ENCODE data around the gene ASTN2.

- no peak for TF ChIP-seq CTCF (IDR thresholded peaks at IDR 0.05; ENCODE audit: low read length)
- TF ChIP-seq EZH2 (optimal IDR thresholded peaks at IDR 0.05; ENCODE audit: low read depth, low read length): no peak
Measured at GRCh38 chr9:116987721-116988485, 427.0 kb downstream of the ASTN2 start.

Measured in MM.1S (cell line).